H1 (cell line): ENCODE results near the gene NKAIN2. TPM values are rescaled to one million over a fixed set of nuclear protein-coding genes. Genes with fewer than 3 reads are reported as not detected.

Experiments
- CEBPB ChIP-seq: IDR thresholded peaks from 2 replicates; pipeline ENCODE4 v1.6.1; 2012; ENCODE audit warnings: low read depth, low read length
- RXRA ChIP-seq: IDR thresholded peaks from 2 replicates; pipeline ENCODE4 v1.6.1; 2011; ENCODE audit warnings: low read depth, mild to moderate bottlenecking, low read length, moderate library complexity; ENCODE audit not compliant: insufficient read depth
- SP1 ChIP-seq: IDR thresholded peaks from 2 replicates; pipeline ENCODE4 v1.6.1; 2011; ENCODE audit warnings: low read depth, low read length
- TCF12 ChIP-seq: IDR thresholded peaks from 2 replicates; pipeline ENCODE4 v1.6.1; 2011; ENCODE audit warnings: low read depth, mild to moderate bottlenecking, low read length
- polyA plus RNA-seq, 7 experiments: library from polyadenylated mRNA; depleted of rRNA in 3 of 7; stranded (reverse) in 5 of 7; unstranded in 2 of 7; fragments of >200 nt in 5 of 7; fragments of 200-250 nt in 2 of 7; gene quantifications; 1 replicate in 5 of 7; 2 replicates in 1 of 7; 4 replicates in 1 of 7; pipeline versions ENCODE4 v1.2.1 to v1.2.3, GENCODE V29; 2011 to 2013; ENCODE audit warnings: missing spikeins in 2 of 7, mixed read lengths in 2 of 7
- total RNA-seq: library from RNA; stranded (reverse); fragmentation: NEBNext Ultra II Directional; extraction: Animal tissue kit (Norgen Biotek cat#: 25700); gene quantifications from 2 replicates; pipeline ENCODE4 v1.2.1, GENCODE V29; 2021

Gene NKAIN2
- total and polyA plus RNA-seq, 2 of the 8 experiments (the other 6 are each of a cell fraction or from before 2014, with no cell fraction given), result 0.20 to 0.34 TPM

DNA sequence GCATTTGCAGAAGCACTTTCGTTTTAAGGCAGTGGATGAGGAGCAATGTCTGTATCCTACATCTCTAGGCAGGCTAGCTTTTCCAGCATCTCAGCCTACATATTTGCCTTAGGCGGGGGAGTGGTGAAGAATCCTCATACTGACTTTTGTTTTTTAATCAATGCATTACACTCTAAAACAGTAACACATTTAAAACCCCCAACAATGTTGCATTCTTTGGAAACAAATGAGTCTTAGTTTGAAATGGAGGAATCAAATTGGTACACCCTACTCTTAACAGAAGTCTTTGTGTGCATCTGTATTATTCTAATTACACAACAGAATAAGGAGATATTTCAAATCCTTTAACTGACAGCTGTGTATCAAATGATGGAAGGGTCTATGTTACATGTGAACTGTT, 9.0 kb downstream of the NKAIN2 start (continued):
- TF ChIP-seq CEBPB, result no peak
- TF ChIP-seq SP1, result no peak
- no peak for TF ChIP-seq TCF12
- TF ChIP-seq RXRA, result no peak
